ENCODE data around the gene LAD1.

GRCh38 chr1:201364808-201365105 is 34.4 kb downstream of the LAD1 start:
- TF ChIP-seq EZH2phosphoT487 (IDR thresholded peaks at IDR 0.05; ENCODE audit: borderline replicate concordance, low read depth, low read length) = no peak
- TF ChIP-seq CTCF (conservative IDR thresholded peaks at IDR 0.05; ENCODE audit: low read length) = no peak
